Lower leg skin (tissue), 3 donors: ENCODE results near the gene SIRT5.

Source experiments
- CTCF ChIP-seq, 3 donors: fragments of 450-650 bp; IDR thresholded peaks; one replicate each; pipeline ENCODE4 v1.5.1; 2016; ENCODE audit warnings: antibody characterized with exemption in 3 of 3, mild to moderate bottlenecking in 3 of 3, moderate library complexity in 2 of 3
- POLR2A ChIP-seq, 2 donors: fragments of 450-650 bp; IDR thresholded peaks; one replicate each; pipeline ENCODE4 v1.6.1; 2016 to 2017; ENCODE audit warnings: antibody characterized with exemption in 2 of 2, mild to moderate bottlenecking in 1 of 2, moderate library complexity in 1 of 2

GRCh38 chr6:13528777-13529343 is 45.5 kb upstream of the SIRT5 start:
- TF ChIP-seq CTCF (IDR thresholded peaks at IDR 0.05), result no peak
- no peak for TF ChIP-seq POLR2A (IDR thresholded peaks at IDR 0.05)
